OCI-LY3 (cell line): ENCODE measurements around the gene GNA12.

Source experiments
- CTCF ChIP-seq: fragments of 200-600, 300-600 bp; sonication (generic); IDR thresholded peaks from 2 replicates; pipeline ENCODE4 v1.5.1; 2014; ENCODE audit warnings: antibody characterized with exemption, low read length, low read depth
- EZH2phosphoT487 ChIP-seq: fragments of 200-600 bp; shearing (Covaris generic); IDR thresholded peaks from 2 replicates; pipeline ENCODE4 v1.6.1; 2018; ENCODE audit warnings: antibody characterized with exemption, mixed run types, low read depth

GRCh38 chr7:2761801-2762497, 82.2 kb downstream of the GNA12 start:
- TF ChIP-seq CTCF (no peak), EZH2phosphoT487 (no peak)
